Measurements from ENCODE around the gene TOR1B.

DNA sequence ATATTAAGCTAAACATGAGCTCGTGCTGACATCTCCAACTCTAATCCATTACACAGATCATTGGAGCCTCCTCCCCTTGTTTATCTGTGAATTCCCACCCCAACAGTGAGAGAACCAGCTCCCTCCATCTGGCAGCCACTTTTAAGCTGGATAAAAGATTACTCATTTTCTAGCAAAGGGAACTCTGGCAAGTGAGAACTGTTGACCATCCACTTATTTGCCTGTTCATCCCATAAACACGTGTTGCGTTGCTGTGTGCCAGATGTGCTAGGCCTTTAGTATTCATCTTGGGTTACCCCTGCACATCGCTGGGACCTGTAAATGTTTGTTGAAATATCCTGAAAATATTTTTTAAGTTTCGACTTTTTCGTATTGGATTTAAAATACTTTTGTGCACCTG lies 23.4 kb downstream of the TOR1B start:
- TF ChIP-seq CTCF (IDR thresholded peaks at IDR 0.05; ENCODE audit: low read depth, low read length, missing input control) (no peak), RXRA (IDR thresholded peaks at IDR 0.05) (no peak), RAD21 (IDR thresholded peaks at IDR 0.05) (no peak)

Data from liver (tissue), 3 donors.